ENCODE data around the gene CLCN4.

- TF ChIP-seq CTCF (conservative IDR thresholded peaks at IDR 0.05) (no peak), ZFX (IDR thresholded peaks at IDR 0.05) (no peak)
Measured at GRCh38 chrX:10187421-10187820, 30.6 kb downstream of the CLCN4 start.

All from C4-2B (cell line).